GM23338 (cell line): Measurements from ENCODE around the gene FHIT. TPM values are rescaled to one million over a fixed set of nuclear protein-coding genes. Genes with fewer than 3 reads are reported as not detected.

Experiments
- ATAC-seq: fragments of 200-7000 bp; cut with Tn5 transposase; 3 replicates; pipeline ENCODE4 v1.9.1; 2020
- DNase-seq: peaks from one replicate; pipeline ENCODE4 v3.0.0-alpha.2; 2015; ENCODE audit warnings: low spot score
- H2AFZ ChIP-seq: fragments of 200-600 bp; sonication (generic); 2 replicates; pipeline ENCODE4 v1.8.0; 2016; ENCODE audit warnings: antibody characterized with exemption, mild to moderate bottlenecking, moderate library complexity
- H3F3A ChIP-seq: fragments of 200-600 bp; sonication (generic); replicated peaks from 2 replicates; pipeline ENCODE4 v1.8.0; 2017; ENCODE audit warnings: antibody characterized with exemption, mixed run types, low read depth
- H3K27ac ChIP-seq: fragments of 200-600 bp; sonication (generic); 2 replicates; pipeline ENCODE4 v1.6.1; 2016; ENCODE audit warnings: low read depth
- H3K27me3 ChIP-seq: fragments of 200-600 bp; sonication (generic); 2 replicates; pipeline ENCODE4 v1.8.0; 2016; ENCODE audit warnings: mild to moderate bottlenecking, mixed run types, moderate library complexity; ENCODE audit not compliant: insufficient read depth
- H3K36me3 ChIP-seq: fragments of 200-600 bp; sonication (generic); 2 replicates; pipeline ENCODE4 v1.8.0; 2016; ENCODE audit warnings: mild to moderate bottlenecking; ENCODE audit not compliant: insufficient read depth
- H3K4me1 ChIP-seq: fragments of 200-600 bp; sonication (generic); 2 replicates; pipeline ENCODE4 v1.8.0; 2016; ENCODE audit warnings: mild to moderate bottlenecking, moderate library complexity; ENCODE audit not compliant: insufficient read depth
- H3K4me2 ChIP-seq: fragments of 200-600 bp; sonication (generic); 2 replicates; pipeline ENCODE4 v1.7.1; 2017; ENCODE audit warnings: mixed run types
- H3K4me3 ChIP-seq: fragments of 200-600 bp; sonication (generic); 2 replicates; pipeline ENCODE4 v1.6.1; 2016; ENCODE audit warnings: mixed run types
- H3K79me2 ChIP-seq: fragments of 200-600 bp; sonication (generic); replicated peaks from 2 replicates; pipeline ENCODE4 v1.8.0; 2017; ENCODE audit warnings: mild to moderate bottlenecking; ENCODE audit not compliant: insufficient read depth
- H3K9me2 ChIP-seq: fragments of 200-600 bp; sonication (generic); 2 replicates; pipeline ENCODE4 v1.8.0; 2017; ENCODE audit not compliant: insufficient read depth
- H4K20me1 ChIP-seq: fragments of 200-600 bp; sonication (generic); replicated peaks from 2 replicates; pipeline ENCODE4 v1.8.0; 2017; ENCODE audit warnings: mild to moderate bottlenecking; ENCODE audit not compliant: insufficient read depth
- H3K27ac Mint-ChIP-seq: 2 replicates; pipeline ENCODE4 v1.8.0; 2020; ENCODE audit warnings: inconsistent platforms, mild to moderate bottlenecking, moderate library complexity, mixed read lengths
- H3K27me3 Mint-ChIP-seq: 3 replicates; pipeline ENCODE4 v1.8.0; 2022; ENCODE audit warnings: low read depth, mild to moderate bottlenecking, moderate library complexity, mixed read lengths, inconsistent platforms; ENCODE audit not compliant: insufficient read depth, poor library complexity
- H3K36me3 Mint-ChIP-seq: 3 replicates; pipeline ENCODE4 v1.8.0; 2021; ENCODE audit warnings: low read depth, mild to moderate bottlenecking, inconsistent platforms, moderate library complexity, mixed read lengths
- H3K4me1 Mint-ChIP-seq: 3 replicates; pipeline ENCODE4 v1.8.0; 2020; ENCODE audit warnings: mild to moderate bottlenecking, inconsistent platforms, mixed read lengths
- H3K4me3 Mint-ChIP-seq: 3 replicates; pipeline ENCODE4 v1.8.0; 2021; ENCODE audit warnings: moderate library complexity, mild to moderate bottlenecking, inconsistent platforms, mixed read lengths
- H3K9me3 Mint-ChIP-seq: 3 replicates; pipeline ENCODE4 v1.8.0; 2020; ENCODE audit warnings: moderate library complexity, mild to moderate bottlenecking, inconsistent platforms, mixed read lengths
- CREB1 ChIP-seq: fragments of 250-450 bp; sonication (Bioruptor Pico); IDR thresholded peaks from 2 replicates; pipeline ENCODE4 v1.5.0; 2020; ENCODE audit warnings: low read depth, mild to moderate bottlenecking, moderate library complexity
- EZH2 ChIP-seq: fragments of 200-600 bp; sonication (generic); IDR thresholded peaks from one replicate; pipeline ENCODE4 v1.8.0; 2017; ENCODE audit warnings: antibody characterized with exemption, mild to moderate bottlenecking, low read depth; ENCODE audit not compliant: unreplicated experiment
- EZH2phosphoT487 ChIP-seq: fragments of 200-600 bp; sonication (generic); IDR thresholded peaks from one replicate; pipeline ENCODE4 v1.8.1; 2018; ENCODE audit warnings: antibody characterized with exemption; ENCODE audit not compliant: unreplicated experiment
- JUNB ChIP-seq: IDR thresholded peaks from one replicate; pipeline ENCODE4 v1.6.1; 2016; ENCODE audit warnings: antibody characterized with exemption; ENCODE audit not compliant: unreplicated experiment
- POLR2AphosphoS5 ChIP-seq: IDR thresholded peaks from 2 replicates; pipeline ENCODE4 v1.6.1; 2016; ENCODE audit warnings: antibody characterized with exemption, low read depth
- ZNF114 ChIP-seq: fragments of 250-450 bp; sonication (Bioruptor Pico); IDR thresholded peaks from 2 replicates; pipeline ENCODE4 v1.5.0; 2020; ENCODE audit warnings: mild to moderate bottlenecking, moderate library complexity
- polyA plus RNA-seq: library from polyadenylated mRNA; unstranded; fragments of >200 nt; fragmentation: Nextera tagmentation; extraction: Ambion mirVana; gene quantifications from 2 replicates; pipeline ENCODE4 v1.2.1, GENCODE V29; 2016
- total RNA-seq: library from RNA; depleted of rRNA; stranded (reverse); fragments of >200 nt; shearing (Covaris generic); gene quantifications from 2 replicates; pipeline ENCODE4 v1.2.3, GENCODE V29; 2014
- TF ChIP-seq, protein P1 (sequence below), 2 experiments: fragments of 200-600 bp in 1 of 2; sonication (generic) in 1 of 2; conservative IDR thresholded peaks; 2 replicates each; pipeline versions ENCODE4 v1.5.1 to v1.6.1; 2016 to 2017; ENCODE audit warnings: antibody characterized with exemption in 2 of 2, low read depth in 2 of 2, mild to moderate bottlenecking in 2 of 2, moderate library complexity in 1 of 2
- TF ChIP-seq, protein P2 (sequence below): IDR thresholded peaks from 2 replicates; pipeline ENCODE4 v1.6.1; 2016; ENCODE audit warnings: antibody characterized with exemption
- TF ChIP-seq, protein P3 (sequence below): IDR thresholded peaks from one replicate; pipeline ENCODE4 v1.6.1; 2018; ENCODE audit warnings: antibody characterized with exemption; ENCODE audit not compliant: unreplicated experiment
- TF ChIP-seq, protein P4 (sequence below): fragments of 250-450 bp; sonication (Bioruptor Pico); IDR thresholded peaks from 2 replicates; pipeline ENCODE4 v1.5.0; 2020; ENCODE audit warnings: mild to moderate bottlenecking, moderate library complexity

The FHIT gene
- total and polyA plus RNA-seq, 2 experiments from 2014 or later: 3.0 to 8.3 TPM

DNA sequence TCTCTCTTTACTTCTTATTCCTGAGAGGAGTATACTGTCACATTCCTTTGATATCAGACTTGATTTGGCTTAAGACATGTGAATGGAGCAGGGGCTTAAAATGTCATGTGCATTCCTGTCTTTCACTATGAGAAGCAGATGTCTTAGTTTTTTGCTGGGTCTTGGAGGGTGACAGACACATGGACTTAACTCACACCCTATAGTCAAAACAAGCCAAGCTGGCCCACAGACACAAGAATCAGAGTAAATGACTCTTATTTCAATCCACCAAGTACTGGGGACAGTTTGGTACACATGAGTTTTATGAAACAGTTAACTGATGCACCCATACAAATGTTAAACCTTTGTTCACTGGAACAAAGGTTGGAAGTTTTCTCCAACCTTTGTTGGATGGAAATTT is 1177.3 kb downstream of the FHIT start (continued):
- TF ChIP-seq, protein P1, sequence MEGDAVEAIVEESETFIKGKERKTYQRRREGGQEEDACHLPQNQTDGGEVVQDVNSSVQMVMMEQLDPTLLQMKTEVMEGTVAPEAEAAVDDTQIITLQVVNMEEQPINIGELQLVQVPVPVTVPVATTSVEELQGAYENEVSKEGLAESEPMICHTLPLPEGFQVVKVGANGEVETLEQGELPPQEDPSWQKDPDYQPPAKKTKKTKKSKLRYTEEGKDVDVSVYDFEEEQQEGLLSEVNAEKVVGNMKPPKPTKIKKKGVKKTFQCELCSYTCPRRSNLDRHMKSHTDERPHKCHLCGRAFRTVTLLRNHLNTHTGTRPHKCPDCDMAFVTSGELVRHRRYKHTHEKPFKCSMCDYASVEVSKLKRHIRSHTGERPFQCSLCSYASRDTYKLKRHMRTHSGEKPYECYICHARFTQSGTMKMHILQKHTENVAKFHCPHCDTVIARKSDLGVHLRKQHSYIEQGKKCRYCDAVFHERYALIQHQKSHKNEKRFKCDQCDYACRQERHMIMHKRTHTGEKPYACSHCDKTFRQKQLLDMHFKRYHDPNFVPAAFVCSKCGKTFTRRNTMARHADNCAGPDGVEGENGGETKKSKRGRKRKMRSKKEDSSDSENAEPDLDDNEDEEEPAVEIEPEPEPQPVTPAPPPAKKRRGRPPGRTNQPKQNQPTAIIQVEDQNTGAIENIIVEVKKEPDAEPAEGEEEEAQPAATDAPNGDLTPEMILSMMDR (conservative IDR thresholded peaks at IDR 0.05; ENCODE audit: low read depth in 2 of 2): no peak

DNA sequence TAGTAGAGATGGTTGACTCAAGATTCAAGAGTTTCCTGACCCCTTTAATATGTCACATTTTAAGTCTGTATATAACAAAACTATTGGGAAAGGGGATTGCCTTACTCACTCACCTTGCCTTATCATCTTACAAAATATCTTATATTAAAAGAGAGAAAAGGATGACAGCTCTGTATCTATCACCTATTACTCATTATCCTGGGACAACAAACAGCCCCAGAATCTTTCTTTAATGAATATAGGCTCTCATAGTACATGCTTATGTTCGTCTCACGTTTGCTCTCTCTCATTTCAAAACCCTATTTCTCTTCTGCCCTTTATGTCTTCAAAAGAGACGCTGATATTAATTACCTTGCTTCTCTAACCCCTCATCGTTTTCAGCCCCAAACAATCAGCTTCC is 1178.0 kb downstream of the FHIT start:
- no peaks in the 10 kb centered on the region for H3K36me3 Mint-ChIP-seq
- H3K9me3 Mint-ChIP-seq: no peaks in the 10 kb centered on the region
- no peaks in the 10 kb centered on the region for H3K4me1 Mint-ChIP-seq
- no peak overlapping the region for H3K4me3 Mint-ChIP-seq
- no peak overlapping the region for H3K4me2 ChIP-seq
- H3K4me3 ChIP-seq: no peak overlapping the region
- H3K79me2 ChIP-seq: no peaks in the 10 kb centered on the region
- H3K4me1 ChIP-seq: no peaks in the 10 kb centered on the region
- H3K27ac ChIP-seq: no peak overlapping the region
- DNase-seq (no peak), ATAC-seq (no peak)
- H3K36me3 ChIP-seq: no peaks in the 10 kb centered on the region
- H3F3A ChIP-seq: no peaks in the 10 kb centered on the region
- no peaks in the 10 kb centered on the region for H4K20me1 ChIP-seq
- no peaks in the 10 kb centered on the region for H3K27me3 ChIP-seq
- H3K27ac Mint-ChIP-seq: no peak overlapping the region
- H3K27me3 Mint-ChIP-seq: no peaks in the 10 kb centered on the region
- no peak overlapping the region for H2AFZ ChIP-seq
- peaks cover 11% of the 10 kb centered on the region; the same call in 1 of the 2 replicates for H3K9me2 ChIP-seq
- no peak for TF ChIP-seq EZH2
- TF ChIP-seq, protein P2, sequence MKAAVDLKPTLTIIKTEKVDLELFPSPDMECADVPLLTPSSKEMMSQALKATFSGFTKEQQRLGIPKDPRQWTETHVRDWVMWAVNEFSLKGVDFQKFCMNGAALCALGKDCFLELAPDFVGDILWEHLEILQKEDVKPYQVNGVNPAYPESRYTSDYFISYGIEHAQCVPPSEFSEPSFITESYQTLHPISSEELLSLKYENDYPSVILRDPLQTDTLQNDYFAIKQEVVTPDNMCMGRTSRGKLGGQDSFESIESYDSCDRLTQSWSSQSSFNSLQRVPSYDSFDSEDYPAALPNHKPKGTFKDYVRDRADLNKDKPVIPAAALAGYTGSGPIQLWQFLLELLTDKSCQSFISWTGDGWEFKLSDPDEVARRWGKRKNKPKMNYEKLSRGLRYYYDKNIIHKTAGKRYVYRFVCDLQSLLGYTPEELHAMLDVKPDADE: no peak
- TF ChIP-seq CREB1 (CRISPR knock-in tag): no peak
- TF ChIP-seq, protein P3, sequence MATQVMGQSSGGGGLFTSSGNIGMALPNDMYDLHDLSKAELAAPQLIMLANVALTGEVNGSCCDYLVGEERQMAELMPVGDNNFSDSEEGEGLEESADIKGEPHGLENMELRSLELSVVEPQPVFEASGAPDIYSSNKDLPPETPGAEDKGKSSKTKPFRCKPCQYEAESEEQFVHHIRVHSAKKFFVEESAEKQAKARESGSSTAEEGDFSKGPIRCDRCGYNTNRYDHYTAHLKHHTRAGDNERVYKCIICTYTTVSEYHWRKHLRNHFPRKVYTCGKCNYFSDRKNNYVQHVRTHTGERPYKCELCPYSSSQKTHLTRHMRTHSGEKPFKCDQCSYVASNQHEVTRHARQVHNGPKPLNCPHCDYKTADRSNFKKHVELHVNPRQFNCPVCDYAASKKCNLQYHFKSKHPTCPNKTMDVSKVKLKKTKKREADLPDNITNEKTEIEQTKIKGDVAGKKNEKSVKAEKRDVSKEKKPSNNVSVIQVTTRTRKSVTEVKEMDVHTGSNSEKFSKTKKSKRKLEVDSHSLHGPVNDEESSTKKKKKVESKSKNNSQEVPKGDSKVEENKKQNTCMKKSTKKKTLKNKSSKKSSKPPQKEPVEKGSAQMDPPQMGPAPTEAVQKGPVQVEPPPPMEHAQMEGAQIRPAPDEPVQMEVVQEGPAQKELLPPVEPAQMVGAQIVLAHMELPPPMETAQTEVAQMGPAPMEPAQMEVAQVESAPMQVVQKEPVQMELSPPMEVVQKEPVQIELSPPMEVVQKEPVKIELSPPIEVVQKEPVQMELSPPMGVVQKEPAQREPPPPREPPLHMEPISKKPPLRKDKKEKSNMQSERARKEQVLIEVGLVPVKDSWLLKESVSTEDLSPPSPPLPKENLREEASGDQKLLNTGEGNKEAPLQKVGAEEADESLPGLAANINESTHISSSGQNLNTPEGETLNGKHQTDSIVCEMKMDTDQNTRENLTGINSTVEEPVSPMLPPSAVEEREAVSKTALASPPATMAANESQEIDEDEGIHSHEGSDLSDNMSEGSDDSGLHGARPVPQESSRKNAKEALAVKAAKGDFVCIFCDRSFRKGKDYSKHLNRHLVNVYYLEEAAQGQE: no peak
- no peak for TF ChIP-seq ZNF114
- no peak for TF ChIP-seq POLR2AphosphoS5
- no peak for TF ChIP-seq JUNB
- TF ChIP-seq, protein P1 (conservative IDR thresholded peaks at IDR 0.05; ENCODE audit: low read depth in 2 of 2): no peak
- TF ChIP-seq, protein P4, sequence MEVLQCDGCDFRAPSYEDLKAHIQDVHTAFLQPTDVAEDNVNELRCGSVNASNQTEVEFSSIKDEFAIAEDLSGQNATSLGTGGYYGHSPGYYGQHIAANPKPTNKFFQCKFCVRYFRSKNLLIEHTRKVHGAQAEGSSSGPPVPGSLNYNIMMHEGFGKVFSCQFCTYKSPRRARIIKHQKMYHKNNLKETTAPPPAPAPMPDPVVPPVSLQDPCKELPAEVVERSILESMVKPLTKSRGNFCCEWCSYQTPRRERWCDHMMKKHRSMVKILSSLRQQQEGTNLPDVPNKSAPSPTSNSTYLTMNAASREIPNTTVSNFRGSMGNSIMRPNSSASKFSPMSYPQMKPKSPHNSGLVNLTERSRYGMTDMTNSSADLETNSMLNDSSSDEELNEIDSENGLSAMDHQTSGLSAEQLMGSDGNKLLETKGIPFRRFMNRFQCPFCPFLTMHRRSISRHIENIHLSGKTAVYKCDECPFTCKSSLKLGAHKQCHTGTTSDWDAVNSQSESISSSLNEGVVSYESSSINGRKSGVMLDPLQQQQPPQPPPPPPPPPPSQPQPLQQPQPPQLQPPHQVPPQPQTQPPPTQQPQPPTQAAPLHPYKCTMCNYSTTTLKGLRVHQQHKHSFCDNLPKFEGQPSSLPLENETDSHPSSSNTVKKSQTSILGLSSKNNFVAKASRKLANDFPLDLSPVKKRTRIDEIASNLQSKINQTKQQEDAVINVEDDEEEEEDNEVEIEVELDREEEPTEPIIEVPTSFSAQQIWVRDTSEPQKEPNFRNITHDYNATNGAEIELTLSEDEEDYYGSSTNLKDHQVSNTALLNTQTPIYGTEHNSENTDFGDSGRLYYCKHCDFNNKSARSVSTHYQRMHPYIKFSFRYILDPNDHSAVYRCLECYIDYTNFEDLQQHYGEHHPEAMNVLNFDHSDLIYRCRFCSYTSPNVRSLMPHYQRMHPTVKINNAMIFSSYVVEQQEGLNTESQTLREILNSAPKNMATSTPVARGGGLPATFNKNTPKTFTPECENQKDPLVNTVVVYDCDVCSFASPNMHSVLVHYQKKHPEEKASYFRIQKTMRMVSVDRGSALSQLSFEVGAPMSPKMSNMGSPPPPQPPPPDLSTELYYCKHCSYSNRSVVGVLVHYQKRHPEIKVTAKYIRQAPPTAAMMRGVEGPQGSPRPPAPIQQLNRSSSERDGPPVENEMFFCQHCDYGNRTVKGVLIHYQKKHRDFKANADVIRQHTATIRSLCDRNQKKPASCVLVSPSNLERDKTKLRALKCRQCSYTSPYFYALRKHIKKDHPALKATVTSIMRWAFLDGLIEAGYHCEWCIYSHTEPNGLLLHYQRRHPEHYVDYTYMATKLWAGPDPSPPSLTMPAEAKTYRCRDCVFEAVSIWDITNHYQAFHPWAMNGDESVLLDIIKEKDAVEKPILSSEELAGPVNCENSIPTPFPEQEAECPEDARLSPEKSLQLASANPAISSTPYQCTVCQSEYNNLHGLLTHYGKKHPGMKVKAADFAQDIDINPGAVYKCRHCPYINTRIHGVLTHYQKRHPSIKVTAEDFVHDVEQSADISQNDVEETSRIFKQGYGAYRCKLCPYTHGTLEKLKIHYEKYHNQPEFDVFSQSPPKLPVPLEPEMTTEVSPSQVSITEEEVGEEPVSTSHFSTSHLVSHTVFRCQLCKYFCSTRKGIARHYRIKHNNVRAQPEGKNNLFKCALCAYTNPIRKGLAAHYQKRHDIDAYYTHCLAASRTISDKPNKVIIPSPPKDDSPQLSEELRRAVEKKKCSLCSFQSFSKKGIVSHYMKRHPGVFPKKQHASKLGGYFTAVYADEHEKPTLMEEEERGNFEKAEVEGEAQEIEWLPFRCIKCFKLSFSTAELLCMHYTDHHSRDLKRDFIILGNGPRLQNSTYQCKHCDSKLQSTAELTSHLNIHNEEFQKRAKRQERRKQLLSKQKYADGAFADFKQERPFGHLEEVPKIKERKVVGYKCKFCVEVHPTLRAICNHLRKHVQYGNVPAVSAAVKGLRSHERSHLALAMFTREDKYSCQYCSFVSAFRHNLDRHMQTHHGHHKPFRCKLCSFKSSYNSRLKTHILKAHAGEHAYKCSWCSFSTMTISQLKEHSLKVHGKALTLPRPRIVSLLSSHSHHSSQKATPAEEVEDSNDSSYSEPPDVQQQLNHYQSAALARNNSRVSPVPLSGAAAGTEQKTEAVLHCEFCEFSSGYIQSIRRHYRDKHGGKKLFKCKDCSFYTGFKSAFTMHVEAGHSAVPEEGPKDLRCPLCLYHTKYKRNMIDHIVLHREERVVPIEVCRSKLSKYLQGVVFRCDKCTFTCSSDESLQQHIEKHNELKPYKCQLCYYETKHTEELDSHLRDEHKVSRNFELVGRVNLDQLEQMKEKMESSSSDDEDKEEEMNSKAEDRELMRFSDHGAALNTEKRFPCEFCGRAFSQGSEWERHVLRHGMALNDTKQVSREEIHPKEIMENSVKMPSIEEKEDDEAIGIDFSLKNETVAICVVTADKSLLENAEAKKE (CRISPR knock-in tag): no peak
- no peak for TF ChIP-seq EZH2phosphoT487
